RKO (cell line): ENCODE results near the gene BLOC1S6.

Experiments
- DNase-seq: peaks from one replicate; pipeline ENCODE4 v3.0.0-alpha.2; 2016; ENCODE audit warnings: low spot score

The BLOC1S6 gene, protein sequence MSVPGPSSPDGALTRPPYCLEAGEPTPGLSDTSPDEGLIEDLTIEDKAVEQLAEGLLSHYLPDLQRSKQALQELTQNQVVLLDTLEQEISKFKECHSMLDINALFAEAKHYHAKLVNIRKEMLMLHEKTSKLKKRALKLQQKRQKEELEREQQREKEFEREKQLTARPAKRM

DNA sequence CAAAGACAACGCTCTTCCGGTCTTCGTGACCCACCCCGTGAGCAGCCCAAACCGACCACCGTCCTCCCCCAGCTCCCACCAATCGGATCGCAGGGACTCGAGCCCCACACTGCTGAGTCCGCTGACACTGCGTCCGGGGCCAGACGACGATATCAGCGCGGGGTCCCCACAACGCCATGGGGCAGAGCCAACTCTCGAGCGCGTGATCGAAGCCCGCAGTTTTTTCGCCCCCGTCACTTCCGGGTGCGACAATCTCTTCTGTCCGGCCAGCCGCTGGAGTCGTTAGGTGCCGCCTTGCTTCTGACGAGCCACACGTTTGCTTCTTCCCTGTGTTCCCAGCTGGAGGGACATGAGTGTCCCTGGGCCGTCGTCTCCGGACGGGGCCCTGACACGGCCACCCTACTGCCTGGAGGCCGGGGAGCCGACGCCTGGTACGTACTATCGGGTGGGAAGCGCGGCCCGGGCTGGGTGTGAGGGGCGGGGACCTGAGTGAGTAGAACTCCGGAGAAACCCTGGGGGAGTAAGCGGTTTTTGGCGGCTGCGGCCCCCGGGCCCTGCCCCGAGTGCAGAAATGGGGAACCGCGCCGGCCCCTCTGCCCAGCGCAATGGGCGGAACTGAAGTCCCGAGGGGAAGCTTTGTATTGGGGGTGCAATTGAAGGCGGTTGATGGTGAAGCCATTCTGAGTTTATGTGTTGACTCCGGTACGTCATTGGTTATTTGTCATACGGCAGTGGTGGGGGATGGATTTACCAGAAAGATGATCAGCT is at the start of gene BLOC1S6:
TSS of gene BLOC1S6 (plus strand) at position 285 of the 768 bp plus-strand sequence. CDS start at position 350, 65 bp downstream.
- peak; percentile 95 for DNase-seq

DNA sequence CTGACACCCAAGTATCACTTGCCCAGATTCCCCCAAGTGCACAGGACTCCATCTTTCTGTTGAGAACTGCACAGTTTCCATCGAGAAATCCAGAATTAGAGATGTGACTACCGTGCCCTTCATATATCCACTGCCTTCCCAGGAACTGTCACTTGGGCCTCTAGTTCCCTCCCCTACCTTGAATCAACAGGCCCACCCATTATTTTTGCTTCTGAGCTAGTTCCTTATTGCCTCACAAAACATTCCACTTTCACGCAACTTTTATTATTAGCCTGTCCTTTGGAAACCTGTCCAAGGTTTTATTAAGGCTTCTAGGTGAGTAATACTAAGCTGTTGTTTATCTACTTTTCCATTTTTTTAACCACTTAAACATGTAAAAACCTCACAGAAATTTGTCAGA is 47.5 kb upstream of the BLOC1S6 start:
- DNase-seq, result no peak

GRCh38 chr15:45540531-45540930 is 46.6 kb upstream of the BLOC1S6 start:
- DNase-seq, result no peak

DNA sequence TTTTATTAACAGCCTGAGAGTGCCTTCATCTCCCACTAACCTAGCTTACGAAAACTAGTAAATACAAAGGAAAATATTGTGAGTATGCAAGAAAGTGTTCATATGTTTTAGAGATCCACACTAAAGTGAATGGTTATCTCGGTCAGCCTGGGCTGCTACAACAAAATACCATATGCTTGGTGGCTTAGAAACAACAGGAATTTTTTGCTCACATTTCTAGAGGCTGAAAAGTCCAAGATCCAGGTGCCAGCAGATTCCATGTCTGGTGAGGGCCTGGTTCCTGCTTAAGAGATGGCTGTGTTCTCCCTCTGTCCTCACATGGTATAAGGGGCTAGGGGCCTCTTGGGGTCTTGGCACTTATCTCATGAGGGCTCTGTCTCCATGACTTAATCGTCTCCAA is 44.1 kb upstream of the BLOC1S6 start:
- no peak for DNase-seq

- no peak for DNase-seq
Measured at GRCh38 chr15:45544266-45545023, 42.7 kb upstream of the BLOC1S6 start.

DNA sequence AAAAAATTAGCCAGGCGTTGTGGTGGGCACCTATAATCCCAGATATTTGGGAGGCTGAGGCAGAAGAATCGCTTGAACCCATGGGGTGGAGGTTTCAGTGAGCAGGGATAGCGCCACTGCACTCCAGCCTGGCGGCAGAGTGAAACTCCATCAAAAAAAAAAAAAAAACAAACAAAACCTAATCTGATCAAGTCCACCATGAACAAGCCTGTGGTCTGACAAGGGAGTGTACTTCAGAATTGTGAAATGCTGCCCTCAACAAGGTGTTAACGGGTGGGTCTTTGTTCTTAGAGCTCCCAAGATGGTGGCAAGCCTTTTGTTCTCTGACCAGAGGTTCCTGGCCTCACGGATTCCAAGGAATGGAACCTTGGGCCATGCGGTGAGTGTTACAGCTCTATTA is 40.4 kb upstream of the BLOC1S6 start:
- no peak for DNase-seq

DNA sequence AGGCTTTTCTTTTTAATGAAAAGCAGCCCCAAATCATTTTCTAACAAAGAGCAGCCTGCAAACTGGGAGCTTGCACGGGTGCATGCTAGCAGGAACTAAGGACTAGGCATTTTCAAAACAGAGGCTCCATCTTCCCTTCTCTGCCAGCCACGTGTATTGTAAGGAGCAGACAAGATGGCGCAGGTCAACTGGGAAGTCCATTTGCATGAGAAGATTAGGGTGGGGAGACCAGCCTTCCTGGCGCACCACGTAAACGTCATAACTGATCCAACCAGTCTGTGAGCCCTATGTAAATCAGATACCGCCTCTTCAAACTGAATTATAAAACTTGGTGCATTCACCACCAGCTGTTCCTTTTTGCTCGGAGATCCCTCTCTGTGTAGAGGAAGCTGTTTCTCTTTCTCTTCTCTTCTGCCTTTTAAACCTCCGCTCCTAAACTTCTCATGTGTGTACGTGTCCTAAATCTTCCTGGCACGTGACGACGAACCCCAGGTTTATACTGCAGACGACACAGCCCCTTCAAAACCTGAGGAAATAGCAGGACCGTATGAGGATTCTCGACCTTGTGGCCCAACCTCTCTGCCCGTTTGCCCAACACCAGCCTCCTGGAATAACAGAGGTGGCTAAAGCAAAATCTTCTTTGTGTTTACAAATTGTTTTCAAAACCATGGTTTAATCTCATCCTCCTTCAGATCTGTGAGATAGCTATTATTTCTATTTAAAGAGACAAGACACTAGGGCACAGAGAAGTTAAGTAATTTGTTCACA is 38.2 kb upstream of the BLOC1S6 start:
- no peak for DNase-seq

DNA sequence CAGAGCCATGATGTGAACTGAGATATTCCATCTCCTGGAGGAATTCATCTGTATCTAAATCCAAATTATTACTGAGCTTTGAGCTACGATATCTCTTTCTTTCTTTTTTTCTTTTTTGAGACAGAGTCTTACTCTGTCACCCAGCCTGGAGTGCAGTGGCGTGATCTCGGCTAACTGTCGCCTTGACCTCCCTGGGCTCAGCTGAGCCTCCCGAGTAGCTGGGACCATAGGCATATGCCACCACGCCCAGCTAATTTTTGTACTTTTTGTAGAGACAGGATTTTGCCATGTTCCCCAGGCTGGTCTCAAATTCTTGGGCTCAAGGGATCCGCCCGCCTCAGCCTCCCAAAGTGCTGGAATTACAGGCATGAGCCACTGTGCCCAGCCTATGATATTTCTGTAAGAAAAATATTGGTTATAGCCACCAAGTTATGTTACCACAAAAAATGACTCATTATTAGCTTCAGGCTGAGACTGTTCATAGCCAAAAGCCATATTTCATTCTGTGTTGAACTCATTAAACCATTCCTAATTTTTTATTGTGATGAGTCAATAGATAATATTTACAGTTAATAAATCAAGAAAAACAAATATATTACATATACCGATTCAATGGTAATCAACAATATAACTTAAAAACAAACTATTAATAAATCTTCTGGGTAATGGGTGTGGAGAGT is 37.5 kb upstream of the BLOC1S6 start:
- DNase-seq, result no peak

DNA sequence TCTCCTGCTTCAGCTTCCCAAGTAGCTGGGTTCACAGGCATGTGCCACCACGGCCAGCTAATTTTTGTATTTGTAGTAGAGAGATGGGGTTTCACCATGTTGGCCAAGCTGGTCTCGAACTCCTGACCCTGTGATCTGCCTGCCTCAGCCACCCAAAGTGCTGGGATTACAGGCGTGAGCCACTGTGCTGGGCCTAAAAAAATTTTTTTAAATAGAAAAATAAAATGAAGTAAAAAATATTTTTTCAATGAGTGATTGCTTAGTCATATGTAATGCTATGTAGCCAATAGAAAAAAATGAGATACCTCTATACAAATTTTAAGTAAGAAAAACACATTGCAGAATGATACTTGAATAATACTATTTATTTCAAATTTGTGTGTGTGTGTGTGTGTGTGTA is 36.7 kb upstream of the BLOC1S6 start:
- DNase-seq, result peak; percentile 53

- DNase-seq, result no peak
Measured at GRCh38 chr15:45551676-45552075, 35.5 kb upstream of the BLOC1S6 start.

GRCh38 chr15:45555934-45556608 is 31.1 kb upstream of the BLOC1S6 start:
- DNase-seq, result no peak

- no peak for DNase-seq
Measured at GRCh38 chr15:45572617-45573016, 14.6 kb upstream of the BLOC1S6 start.

GRCh38 chr15:45573961-45574629 is 13.1 kb upstream of the BLOC1S6 start:
- DNase-seq, result peak; percentile 20

- no peak for DNase-seq
Measured at GRCh38 chr15:45581919-45582318, 5.3 kb upstream of the BLOC1S6 start.

- DNase-seq, result no peak
Measured at GRCh38 chr15:45583731-45584639, 3.2 kb upstream of the BLOC1S6 start.

DNA sequence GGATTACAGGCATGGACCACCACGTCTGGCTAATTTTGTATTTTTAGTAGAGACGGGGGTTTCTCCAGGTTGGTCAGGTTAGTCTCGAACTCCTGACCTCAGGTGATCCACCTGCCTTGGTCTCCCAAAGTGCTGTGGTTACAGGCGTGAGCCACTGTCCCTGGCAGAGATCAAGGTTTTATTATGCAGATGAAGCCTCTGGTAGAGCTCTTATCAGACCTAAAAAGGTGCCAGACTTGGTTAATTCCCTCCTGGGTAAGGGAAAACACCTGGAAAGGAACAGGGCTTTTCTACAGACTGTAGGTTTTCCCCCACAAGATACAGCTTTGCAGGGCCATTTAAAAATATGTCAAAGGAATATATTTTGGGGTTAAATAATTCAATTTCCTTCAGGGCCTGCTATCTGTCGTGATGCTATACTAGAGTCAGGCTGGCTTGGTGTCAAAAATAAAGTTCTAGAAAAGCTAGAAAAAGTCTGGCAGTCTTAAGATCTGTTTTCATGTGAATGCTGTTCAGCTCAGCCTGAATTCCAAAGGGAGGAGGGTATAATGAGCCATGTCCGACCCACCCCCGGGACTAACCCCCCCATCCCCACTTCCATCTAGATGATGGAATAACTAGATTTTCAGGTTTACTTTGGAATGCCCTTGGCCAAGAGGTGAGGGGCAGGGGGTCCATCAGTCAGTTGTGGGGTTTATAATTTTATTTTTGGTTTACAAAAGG is 1.9 kb upstream of the BLOC1S6 start:
- DNase-seq, result no peak

DNA sequence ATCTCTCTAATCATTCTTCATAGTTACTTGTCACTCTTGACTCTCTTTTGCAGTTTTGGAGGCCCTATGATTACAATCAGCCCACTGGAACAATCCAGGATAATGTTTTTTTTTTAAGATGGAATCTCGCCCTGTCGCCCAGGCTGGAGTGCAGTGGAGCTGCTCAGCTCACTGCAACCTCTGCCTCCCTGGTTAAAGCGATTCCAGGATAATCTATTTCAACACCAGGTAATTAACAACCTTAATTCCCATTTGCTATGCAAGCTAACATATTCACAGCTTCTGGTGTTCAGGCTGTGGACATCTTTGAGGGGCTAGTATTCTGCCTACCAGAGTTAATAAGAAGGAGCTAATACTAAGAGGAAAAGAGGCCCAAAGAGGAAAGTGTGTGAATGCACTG is 1.1 kb upstream of the BLOC1S6 start:
- no peak for DNase-seq

GRCh38 chr15:45586601-45587094 is 531 bp upstream of the BLOC1S6 start:
- DNase-seq, result no peak

DNA sequence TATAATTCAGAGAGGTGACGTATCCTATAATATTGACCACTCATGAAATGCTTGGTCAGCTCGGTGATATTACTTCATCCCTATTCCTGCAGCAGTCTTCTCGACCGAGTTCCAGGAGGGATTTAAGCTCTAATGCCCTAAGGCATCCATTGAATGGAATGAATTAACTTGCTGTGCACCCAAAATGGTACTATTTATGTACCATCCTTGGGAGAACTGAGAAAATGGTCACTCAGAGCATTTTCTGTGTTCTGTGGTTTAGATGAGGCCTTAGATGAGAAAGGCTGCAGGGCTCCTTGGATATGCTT is 638 bp downstream of the BLOC1S6 start:
- DNase-seq, result no peak
